OCI-LY1 (cell line): ENCODE data around the gene PRKD2.

ENCODE experiments used
- H2AFZ ChIP-seq: fragments of 200-600 bp; sonication (generic), shearing (Covaris generic); 2 replicates; pipeline ENCODE4 v1.6.0; 2014; ENCODE audit warnings: antibody characterized with exemption, mild to moderate bottlenecking, low read length
- H3F3A ChIP-seq: fragments of 200-600 bp; sonication (generic), shearing (Covaris generic); 2 replicates; pipeline ENCODE4 v1.6.0; 2014; ENCODE audit warnings: mild to moderate bottlenecking, antibody characterized with exemption, low read length, moderate library complexity; ENCODE audit not compliant: insufficient read depth
- H3K27ac ChIP-seq: fragments of 200-600 bp; sonication (generic); 2 replicates; pipeline ENCODE4 v1.5.1; 2014; ENCODE audit warnings: low read length, mixed run types, mild to moderate bottlenecking, low read depth; ENCODE audit not compliant: poor library complexity, severe bottlenecking
- H3K27me3 ChIP-seq: fragments of 200-600 bp; sonication (generic); 2 replicates; pipeline ENCODE4 v1.6.0; 2014; ENCODE audit warnings: antibody characterized with exemption, mild to moderate bottlenecking, low read length, moderate library complexity; ENCODE audit not compliant: insufficient read depth
- H3K36me3 ChIP-seq: fragments of 200-600 bp; sonication (generic); 2 replicates; pipeline ENCODE4 v1.6.1; 2014; ENCODE audit warnings: mild to moderate bottlenecking, antibody characterized with exemption, low read length, moderate library complexity, mixed read lengths; ENCODE audit not compliant: insufficient read depth
- H3K4me1 ChIP-seq: fragments of 200-600 bp; sonication (generic); 2 replicates; pipeline ENCODE4 v1.5.1; 2014; ENCODE audit warnings: mild to moderate bottlenecking, low read length, moderate library complexity; ENCODE audit not compliant: insufficient read depth, severe bottlenecking
- H3K4me2 ChIP-seq: fragments of 200-600 bp; sonication (generic), shearing (Covaris generic); 2 replicates; pipeline ENCODE4 v1.6.1; 2014; ENCODE audit warnings: low read length
- H3K4me3 ChIP-seq: fragments of 200-600 bp; sonication (generic); 2 replicates; pipeline ENCODE4 v1.5.1; 2014; ENCODE audit warnings: low read length, low read depth, mild to moderate bottlenecking, mixed read lengths; ENCODE audit not compliant: poor library complexity, severe bottlenecking
- H3K79me2 ChIP-seq: fragments of 200-600 bp; shearing (Covaris generic); 2 replicates; pipeline ENCODE4 v1.6.1; 2016; ENCODE audit warnings: mixed run types, low read length, mixed read lengths; ENCODE audit not compliant: insufficient read depth
- H3K9ac ChIP-seq: fragments of 200-600 bp; sonication (generic), shearing (Covaris generic); 2 replicates; pipeline ENCODE4 v1.6.1; 2014; ENCODE audit warnings: mild to moderate bottlenecking, low read length, mixed read lengths
- H3K9me2 ChIP-seq: fragments of 200-600 bp; sonication (generic), shearing (Covaris generic); 2 replicates; pipeline ENCODE4 v1.6.1; 2014; ENCODE audit warnings: low read depth, mild to moderate bottlenecking, low read length, mixed read lengths
- H3K9me3 ChIP-seq: fragments of 200-600 bp; shearing (Covaris generic); 2 replicates; pipeline ENCODE4 v1.6.1; 2014; ENCODE audit warnings: low read length, mixed read lengths
- H4K20me1 ChIP-seq: fragments of 200-600 bp; sonication (generic), shearing (Covaris generic); 2 replicates; pipeline ENCODE4 v1.6.0; 2016; ENCODE audit warnings: mild to moderate bottlenecking, low read length; ENCODE audit not compliant: insufficient read depth
- CTCF ChIP-seq: fragments of 200-600 bp; sonication (generic), shearing (Covaris generic); IDR thresholded peaks from 2 replicates; pipeline ENCODE4 v1.5.1; 2017; ENCODE audit warnings: mild to moderate bottlenecking, antibody characterized with exemption, low read length, moderate library complexity, mixed read lengths
- EZH2 ChIP-seq: fragments of 200-600 bp; sonication (generic), shearing (Covaris generic); IDR thresholded peaks from 2 replicates; pipeline ENCODE4 v1.8.0; 2017; ENCODE audit warnings: borderline replicate concordance, mixed run types, mild to moderate bottlenecking, antibody characterized with exemption, low read length, moderate library complexity, mixed read lengths

Gene PRKD2

GRCh38 chr19:46725036-46725820, 8.3 kb upstream of the PRKD2 start:
- no peak overlapping the region for H3K27ac ChIP-seq
- H3K9me2 ChIP-seq: no peaks in the 10 kb centered on the region
- TF ChIP-seq EZH2 (no peak), CTCF (no peak)
- no peaks in the 10 kb centered on the region for H3F3A ChIP-seq
- no peak overlapping the region for H2AFZ ChIP-seq
- H3K4me3 ChIP-seq: no peak overlapping the region
- H3K27me3 ChIP-seq: no peaks in the 10 kb centered on the region
- H4K20me1 ChIP-seq: no peaks in the 10 kb centered on the region
- no peak overlapping the region for H3K4me2 ChIP-seq
- H3K79me2 ChIP-seq: no peaks in the 10 kb centered on the region
- peaks cover 96% of the 10 kb centered on the region for H3K36me3 ChIP-seq
- no peaks in the 10 kb centered on the region for H3K9me3 ChIP-seq
- no peak overlapping the region for H3K9ac ChIP-seq
- H3K4me1 ChIP-seq: peaks cover 30% of the 10 kb centered on the region

GRCh38 chr19:46724468-46724867, 7.6 kb upstream of the PRKD2 start:
- Histone ChIP-seq H3K4me1 (peaks cover 38% of the 10 kb centered on the region), H2AFZ (no peak overlapping the region), H3K9me2 (no peaks in the 10 kb centered on the region), H3F3A (no peaks in the 10 kb centered on the region), H4K20me1 (no peaks in the 10 kb centered on the region), H3K27ac (no peak overlapping the region), H3K9me3 (no peaks in the 10 kb centered on the region), H3K4me3 (no peak overlapping the region), H3K27me3 (no peaks in the 10 kb centered on the region), H3K4me2 (no peak overlapping the region), H3K9ac (no peak overlapping the region), H3K79me2 (no peaks in the 10 kb centered on the region), H3K36me3 (peaks cover 93% of the 10 kb centered on the region)
- TF ChIP-seq EZH2 (no peak), CTCF (no peak)

GRCh38 chr19:46723471-46723870, 6.6 kb upstream of the PRKD2 start:
- Histone ChIP-seq H2AFZ (no peak overlapping the region), H3K4me3 (no peak overlapping the region), H3K9ac (no peak overlapping the region), H3K36me3 (peaks cover 83% of the 10 kb centered on the region), H3K4me1 (peaks cover 48% of the 10 kb centered on the region), H3K27me3 (no peaks in the 10 kb centered on the region), H3F3A (no peaks in the 10 kb centered on the region), H3K27ac (no peak overlapping the region), H4K20me1 (no peaks in the 10 kb centered on the region), H3K4me2 (no peak overlapping the region), H3K9me2 (no peaks in the 10 kb centered on the region), H3K9me3 (no peaks in the 10 kb centered on the region), H3K79me2 (no peaks in the 10 kb centered on the region)
- TF ChIP-seq EZH2: no peak
- TF ChIP-seq CTCF: no peak
